GM21825 (cell line): Measurements from ENCODE around the gene PSMC1.
A peak's percentile ranks its signal among the peaks of the same experiment; 100 is the strongest.

Source experiments
- ATAC-seq: cut with Tn5 transposase; IDR thresholded peaks from one replicate; pipeline ENCODE4 v1.9.1; 2021; ENCODE audit warnings: mild to moderate bottlenecking, moderate library complexity; ENCODE audit not compliant: unreplicated experiment

Gene PSMC1

DNA sequence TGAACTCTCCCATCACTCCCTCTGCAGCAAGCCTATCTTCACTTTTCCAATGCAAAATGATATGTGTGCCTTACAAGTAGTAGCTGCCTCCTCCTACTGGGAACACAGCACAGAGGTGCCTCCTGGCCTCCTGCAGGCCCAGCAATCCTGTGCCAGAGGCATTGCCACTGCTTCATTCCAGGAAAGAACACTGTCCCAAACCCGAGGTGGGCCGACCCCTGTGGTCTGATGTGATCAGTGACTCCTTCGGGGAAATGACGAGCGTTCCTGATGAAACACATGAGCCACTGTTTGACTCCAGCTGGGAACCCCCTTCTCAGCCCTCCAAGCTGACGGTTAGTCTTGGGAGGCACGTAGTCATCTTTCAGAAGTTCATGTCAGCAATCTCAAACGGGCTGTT lies 19.5 kb downstream of the PSMC1 start:
- no peak for ATAC-seq

DNA sequence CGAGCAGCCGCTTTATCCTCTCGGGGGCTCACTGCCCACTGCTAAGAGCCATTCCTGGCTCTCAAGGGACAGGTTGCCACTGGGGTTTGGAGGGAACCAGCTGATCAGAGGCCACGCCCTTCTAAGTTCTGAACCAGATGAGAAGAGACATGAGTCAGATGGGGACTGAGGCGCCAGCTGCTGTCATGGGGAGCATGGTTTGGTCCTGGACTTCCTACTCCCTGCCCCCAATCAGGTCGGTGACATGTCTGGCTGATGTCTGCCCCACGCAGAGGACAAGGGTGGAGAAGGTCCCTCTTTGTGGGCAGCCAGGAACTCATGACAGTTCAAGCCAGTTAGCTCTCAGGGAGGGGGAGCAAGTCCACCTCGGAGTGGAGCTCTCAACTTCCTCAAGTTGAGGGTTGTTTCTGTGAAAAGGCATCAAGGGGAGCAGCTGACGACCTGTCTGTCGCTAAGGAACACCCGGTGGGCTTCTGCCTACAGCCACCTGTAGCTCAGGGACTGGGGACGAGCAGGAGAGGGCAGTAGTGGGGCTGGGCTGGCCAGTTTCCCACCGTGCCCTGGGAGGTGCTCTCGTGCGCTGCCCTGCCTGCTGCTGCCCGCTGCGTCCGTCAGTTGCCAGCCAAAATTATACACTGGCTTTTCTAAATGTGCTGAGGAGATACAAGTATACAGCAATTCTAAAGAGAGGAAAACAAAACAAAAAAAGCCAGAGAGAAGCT lies 20.5 kb downstream of the PSMC1 start:
- ATAC-seq: no peak

DNA sequence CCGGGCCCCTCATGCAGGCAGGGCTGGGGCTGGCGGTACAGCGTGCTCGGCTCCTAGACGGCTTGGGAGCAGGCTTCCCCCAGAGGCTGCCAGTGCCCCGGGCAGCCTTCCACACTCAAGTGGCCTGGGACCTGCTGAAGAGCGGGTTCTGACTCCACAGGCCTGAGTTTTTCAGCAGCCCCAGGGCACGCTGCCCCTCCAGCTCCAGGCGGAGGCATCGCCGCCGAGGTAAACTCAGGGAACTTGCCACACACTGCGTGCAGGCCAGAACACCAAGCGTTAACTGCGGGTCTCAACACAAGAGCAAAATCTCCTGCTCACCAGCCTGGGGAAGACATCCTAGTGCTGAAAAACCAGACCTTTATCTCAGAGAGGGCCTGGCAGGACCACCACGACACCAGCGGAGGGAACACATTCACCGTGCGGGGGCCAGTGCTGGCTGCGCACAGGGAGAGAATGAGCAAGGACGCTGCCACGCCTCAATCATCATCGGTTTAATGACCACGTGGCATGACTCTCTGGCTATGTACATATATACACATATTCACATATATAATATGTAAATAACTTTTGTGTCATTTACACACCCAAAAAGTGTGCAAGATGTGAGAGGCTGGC lies 21.3 kb downstream of the PSMC1 start:
- ATAC-seq: no peak

DNA sequence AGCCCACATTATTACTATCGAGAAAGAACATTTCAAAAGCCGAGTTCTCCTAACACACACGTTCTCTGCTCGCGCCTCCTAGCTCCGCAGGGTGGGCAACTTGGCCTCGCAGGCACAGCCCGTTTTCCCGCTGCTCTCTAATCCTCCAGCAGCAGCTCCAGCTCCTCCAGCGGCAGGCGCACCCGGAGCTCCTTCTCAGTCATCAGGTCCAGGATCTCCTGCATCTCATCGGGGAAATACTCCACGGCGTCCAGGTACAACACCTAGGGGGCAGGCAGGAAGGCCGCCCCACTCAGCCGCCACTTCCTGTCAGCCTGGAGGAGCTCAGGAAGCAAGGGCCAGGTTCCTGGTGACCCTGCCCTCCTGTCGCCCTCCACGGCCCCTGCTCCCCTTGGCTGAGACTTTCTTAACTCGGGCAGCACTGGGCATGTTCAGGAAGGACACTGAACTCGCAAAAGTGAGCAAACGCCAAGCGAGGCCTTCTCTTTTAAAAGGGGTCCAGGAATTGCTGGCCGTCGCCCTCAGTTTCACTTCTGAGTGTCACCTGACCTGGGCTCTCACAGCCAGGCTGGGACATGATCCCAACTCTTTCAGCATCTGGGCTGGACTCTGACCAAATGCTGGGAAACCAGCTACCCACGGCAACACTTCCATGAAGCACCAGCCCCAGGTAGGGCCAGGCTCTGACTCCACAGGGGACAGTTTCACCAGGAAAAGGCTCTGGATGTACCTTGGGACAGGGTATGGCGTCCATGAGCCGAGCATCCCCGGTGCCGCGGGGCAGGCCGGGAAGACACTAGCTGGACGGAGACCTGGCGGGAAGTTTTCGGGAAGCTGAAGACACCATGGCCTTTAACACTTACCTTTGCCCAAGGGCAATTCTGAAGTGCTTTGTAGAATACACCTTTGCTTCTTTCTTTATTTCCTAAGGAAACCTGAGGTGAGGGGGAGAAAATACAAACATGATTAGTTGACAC lies 22.1 kb downstream of the PSMC1 start:
- ATAC-seq: no peak

DNA sequence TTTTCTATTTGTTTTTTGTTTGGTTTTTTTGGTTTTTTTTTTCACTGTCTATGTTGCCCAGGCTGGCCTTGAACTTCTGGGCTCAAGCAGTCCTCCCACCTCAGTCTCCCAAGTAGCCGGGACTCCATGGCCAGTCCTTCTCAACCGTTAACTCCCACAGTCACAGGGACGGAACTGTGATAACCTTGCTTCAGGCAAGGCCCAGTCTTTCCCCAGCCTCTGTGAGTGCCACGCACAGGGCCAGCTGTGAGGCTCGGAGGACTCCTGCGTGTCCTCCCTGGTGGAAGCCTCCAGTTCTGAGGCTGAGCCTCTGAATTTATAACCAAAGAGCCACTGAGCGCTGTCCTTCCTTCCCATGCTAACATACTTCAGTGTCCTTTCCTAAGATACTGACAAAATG lies 23.7 kb downstream of the PSMC1 start:
- ATAC-seq: no peak

DNA sequence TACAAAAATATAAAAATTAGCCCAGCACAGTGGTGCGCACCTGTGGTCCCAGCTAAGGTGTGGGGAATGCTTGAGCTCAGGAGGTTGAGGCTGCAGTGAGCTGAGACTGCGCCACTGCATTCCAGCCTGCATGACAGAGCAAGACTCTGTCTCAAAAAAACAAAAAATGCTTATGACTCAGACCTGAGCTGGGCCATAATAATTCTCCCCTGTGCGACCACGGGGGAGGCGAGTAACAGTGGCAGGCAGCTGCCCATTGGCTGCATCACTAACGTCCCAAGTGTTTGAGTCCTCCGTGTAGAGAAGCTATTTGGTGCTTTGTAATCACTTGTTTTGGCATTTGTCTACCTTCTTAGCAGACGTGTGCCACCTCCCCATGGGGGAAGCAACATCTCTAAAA lies 24.9 kb downstream of the PSMC1 start:
- ATAC-seq: no peak

DNA sequence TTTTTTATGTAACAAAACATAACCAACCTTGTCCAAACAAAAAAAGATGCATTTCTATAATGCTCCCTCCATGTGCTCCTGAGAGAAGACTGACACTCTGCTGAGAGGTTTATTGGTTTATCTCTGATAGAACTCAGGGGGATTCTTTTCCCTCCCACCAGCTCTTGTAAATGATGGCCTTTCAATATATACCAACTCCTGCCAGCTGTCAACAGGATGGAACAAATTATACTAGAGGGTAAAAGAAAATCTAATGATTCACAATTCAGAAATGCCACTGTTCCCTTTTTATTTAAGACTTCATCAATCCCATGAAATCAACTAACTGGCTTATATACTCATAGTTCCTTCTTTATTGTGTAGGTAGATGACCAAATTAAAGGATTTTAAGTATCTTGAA lies 25.4 kb downstream of the PSMC1 start:
- no peak for ATAC-seq

DNA sequence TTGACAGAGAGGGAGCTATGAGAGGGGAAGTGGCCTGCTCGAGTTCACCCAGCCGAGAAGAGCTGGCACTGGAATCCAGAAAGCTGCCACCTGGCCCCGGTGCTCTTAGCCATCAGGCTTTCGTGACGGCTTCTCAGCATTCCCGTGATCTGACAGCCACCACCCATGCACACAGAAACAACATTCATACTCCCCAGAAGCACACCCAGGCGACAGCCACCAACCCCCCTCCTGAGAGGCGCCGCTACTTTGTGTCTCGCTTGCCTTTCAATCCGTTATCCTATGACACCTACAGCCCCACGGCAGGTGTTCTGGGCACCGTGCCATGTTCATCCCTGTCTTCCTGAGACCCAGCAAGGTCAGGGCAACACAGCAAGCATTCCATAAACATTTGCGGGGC lies 31.4 kb downstream of the PSMC1 start:
- no peak for ATAC-seq

DNA sequence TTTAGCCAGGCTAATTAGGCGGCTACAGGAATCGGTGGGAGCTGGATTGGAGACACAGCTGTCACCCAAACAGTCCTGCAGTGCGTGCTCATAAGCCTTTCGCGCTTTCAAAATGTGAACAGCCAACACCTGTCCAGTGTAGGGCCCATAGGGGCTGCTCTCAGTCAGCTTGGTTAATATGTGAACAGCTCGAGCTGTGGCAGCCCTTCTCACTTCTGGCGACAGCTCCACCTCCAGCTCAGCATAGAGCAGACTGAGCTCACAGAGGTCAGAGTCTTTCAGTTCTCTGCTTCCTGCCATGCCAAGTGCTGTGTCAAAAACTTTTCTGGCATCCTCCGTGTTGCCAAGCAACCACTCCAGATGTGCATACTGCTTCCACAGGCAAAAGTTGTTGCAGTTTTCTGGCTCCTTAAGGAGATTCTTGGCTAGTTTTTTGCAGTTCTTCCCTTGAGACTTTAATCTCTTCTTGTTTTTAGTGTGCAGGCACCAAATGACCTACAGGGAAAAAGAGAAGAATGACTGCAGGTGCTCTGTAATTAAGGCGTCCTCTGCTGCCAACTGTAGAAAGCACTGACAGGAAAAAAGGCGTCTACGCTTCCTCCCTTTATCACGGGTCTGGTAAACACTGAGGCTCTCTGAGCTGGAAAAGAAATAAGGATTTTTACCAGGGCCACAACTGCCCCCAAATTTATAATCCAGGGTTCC lies 32.5 kb downstream of the PSMC1 start:
- ATAC-seq: peak; percentile 97

DNA sequence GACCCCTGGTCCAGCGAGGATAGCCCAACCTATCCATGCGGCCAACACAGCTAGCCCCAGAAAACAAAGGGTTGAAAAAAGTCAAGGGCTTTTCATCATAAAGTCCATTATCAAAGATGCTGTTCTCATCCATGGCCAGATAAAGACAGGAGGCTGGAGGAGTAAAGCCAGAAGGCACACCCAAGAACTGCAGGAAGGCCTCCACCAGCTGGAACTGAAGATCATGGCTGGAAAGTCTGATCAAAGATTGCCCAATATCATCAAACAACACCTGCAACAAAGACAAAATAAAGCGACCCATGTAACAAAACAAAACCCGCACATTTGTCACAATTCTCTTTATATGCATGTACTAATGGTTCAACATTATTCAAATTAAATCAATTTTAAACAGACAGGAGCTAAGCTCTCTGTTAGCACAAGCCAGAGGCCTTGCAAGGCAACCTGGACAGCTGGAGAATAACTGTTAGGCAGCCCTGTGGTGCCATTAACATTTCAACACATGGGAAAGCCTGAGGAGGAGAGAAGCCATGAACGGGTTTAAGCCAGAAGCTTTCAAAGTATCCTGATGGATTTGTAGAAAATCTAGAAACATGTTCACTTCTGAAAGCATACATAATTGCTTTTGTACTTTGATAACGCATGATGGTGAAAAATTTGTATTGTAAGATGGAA lies 34.1 kb downstream of the PSMC1 start:
- ATAC-seq: no peak

DNA sequence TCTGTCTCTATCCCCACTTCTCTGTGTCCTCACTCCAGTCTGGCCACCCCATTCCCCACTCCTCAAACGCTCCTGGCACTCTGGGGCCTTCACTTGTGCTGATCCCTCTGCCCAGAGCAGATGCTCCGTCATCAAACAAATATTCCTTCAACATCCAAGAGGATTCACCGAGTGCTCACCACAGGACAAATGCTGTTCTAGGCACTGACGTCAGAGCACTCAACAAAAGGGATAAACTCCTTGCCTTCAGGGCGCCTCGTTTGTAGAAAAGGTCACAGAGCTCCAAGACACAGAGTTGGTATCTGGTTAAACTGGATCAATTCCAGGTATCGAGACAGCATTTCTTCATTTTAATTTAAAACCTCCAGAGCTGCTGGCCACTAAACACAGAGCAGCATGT lies 35.3 kb downstream of the PSMC1 start:
- ATAC-seq: no peak

DNA sequence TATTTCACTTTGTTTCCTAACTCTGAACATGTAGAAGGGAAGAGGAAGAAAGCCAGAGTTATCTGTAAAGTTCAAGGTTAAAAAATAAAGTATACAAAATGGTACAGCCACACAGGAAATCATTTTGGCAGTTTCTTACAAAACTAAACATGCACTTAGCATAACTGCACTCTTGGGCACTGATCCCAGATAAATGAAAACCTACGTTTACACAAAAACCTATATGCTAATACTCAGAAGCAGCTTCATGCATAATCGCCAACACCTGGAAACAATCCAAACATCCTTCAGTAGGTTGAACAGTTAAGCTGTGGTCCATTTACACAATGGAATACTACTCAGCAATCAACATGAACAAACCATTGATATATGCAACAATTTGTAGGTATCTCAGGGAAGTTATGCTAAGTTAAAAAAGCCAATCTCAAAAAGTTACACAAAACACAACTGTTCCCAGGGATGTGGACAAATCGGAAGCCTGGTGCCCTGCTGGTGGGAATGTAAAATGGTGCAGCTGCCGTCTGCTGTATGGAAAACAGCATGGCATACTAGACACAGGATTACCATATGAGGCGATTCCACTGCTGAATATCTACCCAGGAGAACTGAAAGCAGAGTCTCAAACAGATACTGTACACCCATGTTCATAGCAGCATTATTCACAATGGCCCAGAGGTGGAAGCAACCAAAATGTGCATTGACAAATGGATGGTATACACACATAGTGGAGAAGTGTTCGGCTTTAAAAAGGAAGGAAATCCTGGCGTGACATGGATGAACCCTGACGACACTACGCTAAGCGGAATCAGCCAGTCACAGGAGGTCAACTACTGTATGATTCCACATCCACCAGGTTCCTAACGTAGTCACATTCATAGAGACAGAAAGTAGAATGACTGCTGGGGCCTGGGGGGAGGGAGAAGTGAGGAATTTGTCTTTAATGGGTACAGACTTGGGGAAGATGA lies 37.7 kb downstream of the PSMC1 start:
- ATAC-seq: no peak

DNA sequence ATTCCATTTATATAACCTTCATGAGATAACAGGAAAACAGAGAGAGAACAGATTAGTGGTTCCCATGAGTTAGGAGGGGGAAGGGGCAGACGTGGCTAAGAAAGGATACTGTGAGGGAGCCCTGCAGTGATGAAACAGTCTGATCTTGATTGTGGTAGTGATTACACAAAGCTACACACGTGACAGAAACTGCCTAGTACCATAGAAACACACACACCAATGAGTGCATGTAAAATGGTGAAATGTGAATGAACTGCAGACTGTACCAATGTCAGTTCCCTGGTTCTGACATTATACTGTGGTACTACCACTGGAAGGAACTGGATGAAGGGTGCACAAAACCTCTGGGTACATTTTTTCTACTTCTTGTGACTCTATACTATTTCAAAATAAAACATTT lies 38.5 kb downstream of the PSMC1 start:
- no peak for ATAC-seq

DNA sequence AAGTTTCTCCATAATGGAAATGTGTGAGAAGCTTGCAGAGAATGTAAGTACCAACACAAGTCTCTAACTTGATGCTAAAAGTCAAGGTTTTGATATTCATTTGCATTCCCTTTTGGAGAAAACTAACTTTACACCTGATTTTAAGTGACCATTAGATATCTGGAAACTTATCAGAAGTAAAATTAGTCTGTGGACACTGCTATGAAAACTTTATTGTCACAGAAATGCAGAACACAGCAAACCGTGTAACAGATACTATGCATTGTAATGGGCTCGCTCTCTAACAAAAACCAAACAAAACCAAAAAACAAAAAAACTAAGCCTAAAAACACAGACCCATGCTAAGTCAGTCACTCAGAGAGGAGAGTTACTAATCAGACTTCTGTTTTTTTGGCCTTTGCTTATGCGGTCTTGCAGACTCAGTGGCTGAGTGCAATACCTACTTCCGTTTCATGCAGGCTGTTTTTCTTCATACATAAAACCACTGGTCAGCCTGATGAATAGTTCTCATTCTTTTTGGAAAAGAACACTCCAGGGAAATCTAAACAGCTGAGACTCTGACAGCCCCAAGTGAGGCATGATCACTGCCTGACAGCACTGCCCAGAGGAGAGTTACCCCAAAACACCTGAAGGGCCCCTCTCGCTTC lies 39.6 kb downstream of the PSMC1 start:
- ATAC-seq: no peak

DNA sequence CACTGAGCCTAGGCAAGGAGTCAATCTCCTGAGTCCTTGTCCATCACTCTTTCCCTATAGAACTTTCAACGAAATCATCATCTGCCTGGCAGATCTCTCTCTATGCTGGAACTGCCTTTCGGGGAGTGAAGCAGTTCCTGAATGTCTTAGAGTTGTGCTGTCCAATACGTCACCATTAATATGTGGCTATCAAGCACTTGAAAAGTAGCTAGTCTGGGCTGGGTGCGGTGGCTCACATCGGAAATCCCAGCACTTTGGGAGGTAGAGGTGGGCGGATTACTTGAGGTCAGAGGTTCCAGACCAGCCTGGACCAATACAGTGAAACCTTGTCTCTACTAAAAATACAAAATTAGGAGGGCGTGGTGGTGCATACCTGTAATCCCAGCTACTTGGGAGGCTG lies 40.3 kb downstream of the PSMC1 start:
- no peak for ATAC-seq

DNA sequence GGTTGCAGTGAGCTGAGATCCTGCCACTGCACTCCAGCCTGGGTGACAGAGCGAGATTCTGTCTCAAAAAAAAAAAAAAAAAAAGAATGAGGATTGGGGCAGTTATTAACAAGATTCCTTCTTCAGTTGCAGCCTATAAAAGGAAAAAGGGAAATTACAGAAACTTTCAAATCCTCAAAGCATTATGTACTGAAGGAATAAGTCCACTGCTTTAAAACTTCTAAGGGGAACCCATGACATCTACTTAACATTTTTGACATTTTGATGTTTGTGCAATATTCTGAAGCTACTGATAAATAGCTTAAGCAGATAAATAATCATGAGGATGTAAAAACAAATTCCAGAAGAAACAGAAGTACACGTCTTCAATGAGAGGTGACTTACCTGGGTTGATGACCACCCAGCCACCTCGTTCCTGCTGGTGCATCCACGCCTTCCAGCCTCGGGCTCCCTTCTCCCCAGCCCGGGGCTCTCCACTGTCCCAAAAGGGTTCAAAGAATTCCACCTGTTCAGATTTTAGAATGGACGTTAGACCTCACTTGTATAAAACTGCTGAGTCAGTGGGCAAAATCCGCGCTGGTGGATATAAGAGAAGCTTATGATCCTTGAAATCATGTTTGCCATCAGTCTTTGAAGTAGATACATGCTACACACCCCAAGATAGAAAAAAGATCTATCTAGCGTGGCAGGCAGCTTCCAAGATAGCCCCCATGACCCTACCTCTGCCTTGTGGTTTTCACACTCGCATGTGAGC lies 41.7 kb downstream of the PSMC1 start:
- no peak for ATAC-seq

DNA sequence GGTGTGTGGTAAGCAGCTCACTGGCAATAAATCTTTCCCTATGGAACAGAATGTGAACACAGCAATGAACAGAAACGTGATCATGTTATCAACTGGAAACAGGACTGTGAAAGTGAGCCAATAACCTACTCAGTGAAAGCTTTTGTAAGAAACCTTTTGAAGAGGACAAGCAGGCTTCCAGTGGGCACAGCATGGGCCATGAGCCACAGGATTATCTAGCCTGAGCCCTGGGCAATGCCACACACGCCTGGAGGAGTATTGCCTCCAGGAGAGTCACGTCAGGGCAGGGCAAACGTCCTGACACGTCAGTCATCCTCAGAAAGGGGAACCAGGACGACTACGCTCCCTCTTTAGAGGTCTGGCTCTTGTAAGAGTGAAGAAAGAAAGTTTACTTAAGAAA lies 43.1 kb downstream of the PSMC1 start:
- ATAC-seq: no peak

DNA sequence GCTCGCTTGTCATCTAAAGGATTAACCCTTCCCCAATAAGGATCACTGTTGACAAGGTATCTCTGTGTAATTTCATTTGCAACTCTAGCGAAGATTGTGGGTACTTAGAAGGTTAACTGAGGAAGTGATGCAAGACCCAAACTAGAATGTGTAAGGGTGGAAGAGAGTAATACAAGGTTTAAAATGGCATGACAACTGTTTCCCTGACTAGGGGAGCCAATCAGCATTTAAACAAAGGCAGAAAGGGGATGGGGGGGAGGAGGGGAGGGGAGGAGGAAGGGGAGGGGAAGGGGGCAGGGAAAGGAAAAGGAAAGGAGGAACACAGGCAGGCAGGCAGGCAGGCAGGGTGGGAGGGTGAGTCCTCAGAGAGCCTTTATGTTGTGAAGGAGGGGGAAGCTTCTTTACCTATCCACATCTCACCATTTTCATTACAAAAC lies 44.3 kb downstream of the PSMC1 start:
- no peak for ATAC-seq
